DMS114 treated with DMSO at 0.1 percent for 48 hours (cell line): ENCODE data around the gene CNGB1.
"Not testable (repeated sequence)": the region's sequence is repeated elsewhere in the genome, so short reads cannot be mapped to it uniquely, and the experiment has no call there.

ENCODE experiments used
- DNase-seq: peaks from one replicate; lab custom pipeline; 2025; ENCODE audit not compliant: unreplicated experiment; lab: John Stamatoyannopoulos, UW

Gene CNGB1

GRCh38 chr16:57938484-57938883, 32.4 kb downstream of the CNGB1 start:
- DNase-seq, result no peak

- no peak for DNase-seq
These were observed 33.1 kb downstream of the CNGB1 start for GRCh38 chr16:57937861-57938260.

GRCh38 chr16:57935904-57936303, 35.0 kb downstream of the CNGB1 start:
- no peak for DNase-seq

GRCh38 chr16:57930533-57930932, 40.4 kb downstream of the CNGB1 start:
- DNase-seq, result no peak

GRCh38 chr16:57929250-57929649, 41.7 kb downstream of the CNGB1 start:
- DNase-seq, result no peak

- DNase-seq, result no peak
These were observed 44.9 kb downstream of the CNGB1 start for GRCh38 chr16:57926041-57926440.

GRCh38 chr16:57925310-57925709, 45.6 kb downstream of the CNGB1 start:
- no peak for DNase-seq

- DNase-seq, result no peak
These were observed 46.4 kb downstream of the CNGB1 start for GRCh38 chr16:57924514-57924913.

- DNase-seq, result no peak
These were observed 47.1 kb downstream of the CNGB1 start for GRCh38 chr16:57923841-57924240.

GRCh38 chr16:57923418-57923817, 47.5 kb downstream of the CNGB1 start:
- no peak for DNase-seq

- DNase-seq, result no peak
These were observed 50.1 kb downstream of the CNGB1 start for GRCh38 chr16:57920880-57921229.

GRCh38 chr16:57920215-57920879, 50.6 kb downstream of the CNGB1 start:
- no peak for DNase-seq

GRCh38 chr16:57918994-57919393, 51.9 kb downstream of the CNGB1 start:
- no peak for DNase-seq

GRCh38 chr16:57918444-57918843, 52.5 kb downstream of the CNGB1 start:
- no peak for DNase-seq

GRCh38 chr16:57917929-57918328, 53.0 kb downstream of the CNGB1 start:
- DNase-seq, result not testable (repeated sequence)

- not testable (repeated sequence) for DNase-seq
These were observed 53.4 kb downstream of the CNGB1 start for GRCh38 chr16:57917489-57917888.

- no peak for DNase-seq
These were observed 54.0 kb downstream of the CNGB1 start for GRCh38 chr16:57916735-57917438.

- no peak for DNase-seq
These were observed 55.0 kb downstream of the CNGB1 start for GRCh38 chr16:57915811-57916488.

GRCh38 chr16:57915267-57915666, 55.7 kb downstream of the CNGB1 start:
- DNase-seq, result no peak

- no peak for DNase-seq
These were observed 56.4 kb downstream of the CNGB1 start for GRCh38 chr16:57914244-57915173.
